ENCODE measurements around the gene REV1.

Gene REV1

GRCh38 chr2:99386011-99386410 lies 103.8 kb downstream of the REV1 start:
- ChIA-PET CTCF (no interaction called here), POLR2A (ENCODE audit: low non-redundant PET) (no interaction called here)
- no peak for TF ChIP-seq CTCF (conservative IDR thresholded peaks at IDR 0.05; ENCODE audit: low read depth)

DNA sequence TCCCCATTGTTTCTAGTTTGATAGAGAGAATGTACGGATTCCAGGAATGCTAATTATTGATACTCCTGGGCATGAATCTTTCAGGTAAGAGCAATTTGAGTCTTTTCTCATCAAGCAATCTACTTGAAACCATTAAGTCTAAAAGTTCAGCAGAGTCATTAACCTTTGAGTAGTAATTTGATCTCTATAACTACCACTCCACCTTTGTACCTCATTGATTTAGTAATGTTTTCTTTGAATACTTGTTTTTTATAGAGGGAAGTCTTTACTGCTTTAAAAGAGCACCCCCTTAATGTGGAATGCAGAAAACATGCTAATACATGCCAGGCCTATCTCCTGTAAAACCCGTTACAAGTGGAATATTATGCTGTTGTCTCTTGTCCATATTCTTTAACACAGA lies 107.7 kb downstream of the REV1 start:
- no peak overlapping the region for H3K27ac ChIP-seq
- ChIA-PET CTCF (no interaction called here), POLR2A (ENCODE audit: low non-redundant PET) (no interaction called here)
- no peak for TF ChIP-seq CTCF (conservative IDR thresholded peaks at IDR 0.05; ENCODE audit: low read depth)
- no peak for DNase-seq (ENCODE audit: low spot score)

More at GRCh38 chr2:99386011-99386410, 103.8 kb downstream of the REV1 start:
- H3K27ac ChIP-seq = no peak overlapping the region
- no peak for DNase-seq (ENCODE audit: low spot score)

GRCh38 chr2:99380376-99381010 lies 109.3 kb downstream of the REV1 start:
- CTCF ChIA-PET = no interaction called here
- no peak for DNase-seq (ENCODE audit: low spot score)
- no peak for TF ChIP-seq CTCF (conservative IDR thresholded peaks at IDR 0.05; ENCODE audit: low read depth)
- H3K27ac ChIP-seq = no peak overlapping the region
- POLR2A ChIA-PET (ENCODE audit: low non-redundant PET) = no interaction called here

DNA sequence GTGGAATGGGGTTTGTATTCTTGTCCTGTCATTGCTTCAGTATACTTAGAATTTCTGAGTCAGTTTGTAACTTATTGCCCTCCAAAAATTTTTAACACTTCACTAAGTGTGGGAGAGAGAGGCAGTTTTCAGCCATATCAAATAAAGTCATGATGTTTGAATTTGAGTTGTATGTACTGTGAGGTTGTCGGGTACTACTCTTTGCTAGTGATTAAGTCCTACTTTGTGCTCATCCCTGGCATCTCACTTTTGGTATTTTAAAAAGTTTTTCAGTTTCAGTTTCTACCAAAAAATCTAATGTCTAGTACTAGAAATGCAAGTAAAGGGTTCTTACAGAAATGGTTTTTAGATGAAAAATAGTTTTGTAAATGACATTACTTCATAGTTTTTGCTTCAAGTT lies 111.9 kb downstream of the REV1 start:
- ChIA-PET POLR2A (ENCODE audit: low non-redundant PET) (no interaction called here), CTCF (no interaction called here)
- no peak for DNase-seq (ENCODE audit: low spot score)
- H3K27ac ChIP-seq = no peak overlapping the region
- no peak for TF ChIP-seq CTCF (conservative IDR thresholded peaks at IDR 0.05; ENCODE audit: low read depth)

- POLR2A ChIA-PET (ENCODE audit: low non-redundant PET) = no interaction called here
- no peak for TF ChIP-seq CTCF (conservative IDR thresholded peaks at IDR 0.05; ENCODE audit: low read depth)
- H3K27ac ChIP-seq = no peak overlapping the region
- DNase-seq (ENCODE audit: low spot score) = no peak
- CTCF ChIA-PET = no interaction called here
Measured at GRCh38 chr2:99376254-99376864, 113.5 kb downstream of the REV1 start.

GRCh38 chr2:99374747-99375146 lies 115.1 kb downstream of the REV1 start:
- ChIA-PET POLR2A (ENCODE audit: low non-redundant PET) (no interaction called here), CTCF (no interaction called here)
- H3K27ac ChIP-seq = no peak overlapping the region
- DNase-seq (ENCODE audit: low spot score) = no peak
- TF ChIP-seq CTCF (conservative IDR thresholded peaks at IDR 0.05; ENCODE audit: low read depth) = no peak
